ENCODE measurements around the gene EAPP.
"Not testable (repeated sequence)": the region's sequence is repeated elsewhere in the genome, so short reads cannot be mapped to it uniquely, and the experiment has no call there.

The EAPP gene

DNA sequence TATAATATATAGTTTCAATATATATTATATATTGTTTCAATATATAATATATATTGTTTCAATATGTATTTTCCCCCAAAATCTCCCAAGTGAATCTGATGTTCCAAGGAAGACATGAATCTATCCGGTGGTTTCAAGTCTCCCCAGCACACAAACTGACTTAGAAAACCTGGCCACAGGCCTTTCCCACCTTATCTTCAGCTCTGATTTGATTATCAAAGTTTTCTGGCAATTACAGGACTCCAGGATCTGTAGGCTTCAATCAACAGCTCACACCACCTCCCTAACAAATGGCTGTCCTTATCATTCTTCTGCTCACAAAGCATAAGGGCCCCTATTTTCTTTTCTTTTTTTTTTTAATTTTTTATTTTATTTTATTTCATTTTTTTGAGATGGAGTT is 54.8 kb downstream of the EAPP start:
- no peak overlapping the region for H3K4me3 ChIP-seq (ENCODE audit: insufficient read depth, low read depth, low read length)
- H3K4me1 ChIP-seq (ENCODE audit: control insufficient read depth, insufficient read depth, low read length): no peaks in the 10 kb centered on the region
- H3K27me3 ChIP-seq (ENCODE audit: control insufficient read depth, insufficient read depth, low read length, poor library complexity, severe bottlenecking): no peaks in the 10 kb centered on the region
- H3K36me3 ChIP-seq (ENCODE audit: control insufficient read depth, insufficient read depth, low read length): no peaks in the 10 kb centered on the region
- no peak overlapping the region for H3K27ac ChIP-seq (ENCODE audit: insufficient read depth, low read depth, low read length, poor library complexity, severe bottlenecking)
- no peaks in the 10 kb centered on the region for H3K9me3 ChIP-seq (ENCODE audit: control insufficient read depth, low read length)
- 92 to 93% methylated on average over 1 of the region's 1 CpG for WGBS, 2 experiments

DNA sequence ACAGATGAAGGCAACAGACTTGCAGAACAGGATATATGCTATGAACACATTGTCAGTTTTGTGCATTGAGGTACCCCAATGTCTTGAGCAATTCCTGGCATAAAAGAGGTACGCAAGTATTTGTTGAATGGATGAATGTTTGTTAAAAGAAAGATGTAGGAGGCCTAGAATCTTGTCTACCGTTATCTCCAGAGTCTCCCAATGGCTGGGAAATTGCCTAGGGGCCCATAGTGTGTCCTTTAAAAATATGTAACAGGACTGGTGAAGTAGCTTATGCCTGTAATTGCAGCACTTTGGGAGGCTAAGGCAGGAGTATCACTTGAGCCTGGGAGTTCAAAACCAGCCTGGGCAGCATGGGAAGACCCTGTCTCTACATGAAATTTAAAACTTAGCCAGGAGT is 57.0 kb downstream of the EAPP start:
- WGBS, 2 experiments: 93 to 97% methylated on average over 2 of the region's 2 CpGs

DNA sequence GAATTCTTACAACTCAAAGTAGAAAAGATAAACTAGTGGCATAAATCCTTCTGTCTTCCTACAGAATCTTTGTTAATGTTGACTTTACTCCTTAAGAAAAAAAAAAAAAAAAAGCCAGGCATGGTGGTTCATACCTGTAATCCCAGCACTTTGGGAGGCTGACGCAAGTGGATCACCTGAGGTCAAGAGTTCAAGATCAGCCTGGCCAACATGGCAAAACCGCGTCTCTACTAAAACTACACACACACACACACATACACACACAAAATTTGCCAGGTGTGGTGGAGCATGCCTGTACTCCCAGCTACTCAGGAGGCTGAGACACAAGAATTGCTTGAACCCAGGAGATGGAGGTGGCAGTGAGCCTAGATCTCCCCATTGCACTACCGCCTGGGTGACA is 59.8 kb downstream of the EAPP start:
- Histone ChIP-seq H3K36me3 (ENCODE audit: control insufficient read depth, insufficient read depth, low read length) (no peaks in the 10 kb centered on the region), H3K9me3 (ENCODE audit: control insufficient read depth, low read length) (no peaks in the 10 kb centered on the region), H3K27ac (ENCODE audit: insufficient read depth, low read depth, low read length, poor library complexity, severe bottlenecking) (no peak overlapping the region), H3K4me3 (ENCODE audit: insufficient read depth, low read depth, low read length) (no peak overlapping the region), H3K27me3 (ENCODE audit: control insufficient read depth, insufficient read depth, low read length, poor library complexity, severe bottlenecking) (no peaks in the 10 kb centered on the region), H3K4me1 (ENCODE audit: control insufficient read depth, insufficient read depth, low read length) (no peaks in the 10 kb centered on the region)
- 92% methylated on average over 4 of the region's 4 CpGs for WGBS, 2 experiments

More for the DNA sequence above, 57.0 kb downstream of the EAPP start:
- Histone ChIP-seq H3K4me3 (ENCODE audit: insufficient read depth, low read depth, low read length) (no peak overlapping the region), H3K27me3 (ENCODE audit: control insufficient read depth, insufficient read depth, low read length, poor library complexity, severe bottlenecking) (no peaks in the 10 kb centered on the region), H3K36me3 (ENCODE audit: control insufficient read depth, insufficient read depth, low read length) (no peaks in the 10 kb centered on the region), H3K9me3 (ENCODE audit: control insufficient read depth, low read length) (no peaks in the 10 kb centered on the region), H3K27ac (ENCODE audit: insufficient read depth, low read depth, low read length, poor library complexity, severe bottlenecking) (no peak overlapping the region), H3K4me1 (ENCODE audit: control insufficient read depth, insufficient read depth, low read length) (no peaks in the 10 kb centered on the region)

DNA sequence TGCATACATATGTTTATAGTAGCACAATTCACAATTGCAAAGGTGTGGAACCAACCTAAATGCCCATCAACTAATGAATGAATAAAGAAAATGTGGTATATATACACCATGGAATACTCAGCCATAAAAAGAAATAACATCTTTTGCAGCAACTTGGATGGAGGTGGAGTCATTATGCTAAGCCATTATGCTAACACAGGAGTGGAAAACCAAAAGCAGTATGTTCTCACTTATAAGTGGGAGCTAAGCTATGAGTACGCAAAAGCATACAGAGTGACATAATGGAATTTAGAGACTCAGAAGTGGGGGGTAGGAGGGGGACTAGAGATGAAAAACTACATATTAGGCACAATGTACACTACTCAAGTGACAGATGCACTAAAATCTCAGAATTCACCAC is 61.2 kb downstream of the EAPP start:
- Histone ChIP-seq H3K27me3 (ENCODE audit: control insufficient read depth, insufficient read depth, low read length, poor library complexity, severe bottlenecking) (no peaks in the 10 kb centered on the region), H3K9me3 (ENCODE audit: control insufficient read depth, low read length) (no peaks in the 10 kb centered on the region), H3K36me3 (ENCODE audit: control insufficient read depth, insufficient read depth, low read length) (no peaks in the 10 kb centered on the region), H3K4me3 (ENCODE audit: insufficient read depth, low read depth, low read length) (no peak overlapping the region), H3K27ac (ENCODE audit: insufficient read depth, low read depth, low read length, poor library complexity, severe bottlenecking) (no peak overlapping the region), H3K4me1 (ENCODE audit: control insufficient read depth, insufficient read depth, low read length) (no peaks in the 10 kb centered on the region)
- WGBS, 2 experiments: 93 to 100% methylated on average over 1 of the region's 1 CpG

DNA sequence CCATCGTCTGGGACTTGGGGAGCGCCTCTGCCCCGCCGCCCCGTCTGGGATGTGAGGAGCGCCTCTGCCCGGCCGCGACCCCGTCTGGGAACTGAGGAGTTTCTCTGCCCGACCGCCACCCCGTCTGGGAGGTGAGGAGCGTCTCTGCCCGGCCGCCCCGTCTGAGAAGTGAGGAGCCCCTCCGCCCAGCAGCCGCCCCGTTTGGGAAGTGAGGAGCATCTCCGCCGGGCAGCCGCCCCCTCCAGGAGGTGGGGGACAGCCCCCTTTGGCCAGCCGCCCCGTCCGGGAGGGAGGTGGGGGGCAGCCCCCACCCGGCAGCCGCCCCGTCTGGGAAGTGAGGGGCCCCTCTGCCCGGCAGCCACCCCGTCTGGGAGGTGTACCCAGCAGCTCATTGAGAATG is 63.5 kb downstream of the EAPP start:
- 89 to 92% methylated on average over 30 to 31 of the region's 31 CpGs for WGBS, 2 experiments

DNA sequence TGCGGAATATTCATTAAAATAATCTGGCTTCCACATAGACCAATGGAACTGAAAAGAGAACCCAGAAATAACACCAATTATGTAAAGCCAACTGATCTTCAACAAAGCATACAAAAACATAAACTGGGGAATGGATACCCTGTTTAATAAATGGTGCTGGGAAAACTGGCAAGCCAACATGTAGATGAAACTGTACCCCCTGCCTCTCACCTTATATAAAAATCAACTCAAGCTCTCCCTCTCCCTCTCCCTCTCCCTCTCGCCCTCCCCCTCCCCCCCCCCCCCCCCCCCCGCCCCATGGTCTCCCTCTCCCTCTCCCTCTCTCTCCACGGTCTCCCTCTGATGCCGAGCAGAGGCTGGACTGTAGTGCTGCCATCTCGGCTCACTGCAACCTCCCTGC is 64.3 kb downstream of the EAPP start:
- Histone ChIP-seq H3K4me3 (ENCODE audit: insufficient read depth, low read depth, low read length) (no peak overlapping the region), H3K36me3 (ENCODE audit: control insufficient read depth, insufficient read depth, low read length) (no peaks in the 10 kb centered on the region), H3K9me3 (ENCODE audit: control insufficient read depth, low read length) (no peaks in the 10 kb centered on the region), H3K27me3 (ENCODE audit: control insufficient read depth, insufficient read depth, low read length, poor library complexity, severe bottlenecking) (no peaks in the 10 kb centered on the region), H3K4me1 (ENCODE audit: control insufficient read depth, insufficient read depth, low read length) (no peaks in the 10 kb centered on the region), H3K27ac (ENCODE audit: insufficient read depth, low read depth, low read length, poor library complexity, severe bottlenecking) (no peak overlapping the region)
- 93 to 95% methylated on average over 4 of the region's 6 CpGs for WGBS, 2 experiments

More for the DNA sequence above, 63.5 kb downstream of the EAPP start:
- H3K27ac ChIP-seq (ENCODE audit: insufficient read depth, low read depth, low read length, poor library complexity, severe bottlenecking); H3K9me3 ChIP-seq (ENCODE audit: control insufficient read depth, low read length); H3K27me3 ChIP-seq (ENCODE audit: control insufficient read depth, insufficient read depth, low read length, poor library complexity, severe bottlenecking); H3K4me3 ChIP-seq (ENCODE audit: insufficient read depth, low read depth, low read length); H3K4me1 ChIP-seq (ENCODE audit: control insufficient read depth, insufficient read depth, low read length); H3K36me3 ChIP-seq (ENCODE audit: control insufficient read depth, insufficient read depth, low read length): not testable (repeated sequence)

DNA sequence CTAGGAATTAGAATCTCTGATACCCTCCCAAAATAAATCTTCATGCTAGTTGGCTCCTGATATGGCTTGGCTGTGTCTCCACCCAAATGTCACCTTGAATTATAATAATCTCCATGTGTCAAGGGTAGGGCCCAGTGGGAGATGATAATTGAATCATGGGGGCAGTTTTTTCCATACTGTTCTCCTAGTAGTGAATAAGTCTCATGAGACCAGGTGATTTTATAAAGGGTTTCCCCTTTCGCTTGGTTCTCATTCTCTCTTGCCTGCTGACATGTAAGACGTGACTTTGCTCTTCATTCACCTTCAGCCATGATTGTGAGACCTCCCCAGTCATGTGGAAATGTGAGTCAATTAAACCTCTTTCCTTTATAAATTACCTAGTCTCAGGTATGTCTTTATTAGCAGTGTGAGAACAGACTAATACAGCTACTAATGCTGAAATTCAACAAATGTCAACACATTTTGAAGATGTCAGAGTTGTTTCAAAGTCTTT is 65.3 kb downstream of the EAPP start:
- H3K4me1 ChIP-seq (ENCODE audit: control insufficient read depth, insufficient read depth, low read length): no peaks in the 10 kb centered on the region
- H3K9me3 ChIP-seq (ENCODE audit: control insufficient read depth, low read length): no peaks in the 10 kb centered on the region
- no peak overlapping the region for H3K27ac ChIP-seq (ENCODE audit: insufficient read depth, low read depth, low read length, poor library complexity, severe bottlenecking)
- 92 to 93% methylated on average over 2 of the region's 2 CpGs for WGBS, 2 experiments
- H3K4me3 ChIP-seq (ENCODE audit: insufficient read depth, low read depth, low read length): no peak overlapping the region
- no peaks in the 10 kb centered on the region for H3K36me3 ChIP-seq (ENCODE audit: control insufficient read depth, insufficient read depth, low read length)
- no peaks in the 10 kb centered on the region for H3K27me3 ChIP-seq (ENCODE audit: control insufficient read depth, insufficient read depth, low read length, poor library complexity, severe bottlenecking)

DNA sequence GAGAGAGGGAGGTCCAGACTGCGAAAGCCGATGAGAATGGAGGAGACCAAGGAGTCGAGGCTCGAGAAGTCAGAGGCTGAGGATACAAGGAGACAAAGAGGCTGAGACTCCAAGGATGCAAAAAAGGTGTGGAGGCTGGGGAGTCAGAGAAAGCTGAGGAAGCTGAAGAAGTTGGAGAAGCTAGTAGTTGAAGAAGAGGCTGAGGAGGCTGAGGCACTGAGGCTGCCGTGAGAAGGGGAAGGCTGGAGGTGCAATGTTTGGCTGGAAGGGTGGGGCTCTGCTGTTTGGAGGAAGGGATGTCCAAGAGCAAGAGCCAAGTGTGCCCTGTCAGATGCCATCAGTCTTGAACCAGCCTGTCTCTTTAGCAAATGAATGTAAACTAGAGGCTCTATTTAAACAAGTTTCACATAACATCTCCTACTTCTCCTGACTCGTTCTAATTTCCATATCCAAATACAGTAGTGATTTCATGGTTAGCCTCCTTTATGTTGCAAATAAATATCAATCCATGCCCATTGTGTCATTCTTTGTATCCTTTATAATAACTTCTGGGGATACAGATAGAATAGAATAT is 66.7 kb downstream of the EAPP start:
- Histone ChIP-seq H3K4me3 (ENCODE audit: insufficient read depth, low read depth, low read length) (no peak overlapping the region), H3K4me1 (ENCODE audit: control insufficient read depth, insufficient read depth, low read length) (no peaks in the 10 kb centered on the region), H3K36me3 (ENCODE audit: control insufficient read depth, insufficient read depth, low read length) (no peaks in the 10 kb centered on the region), H3K9me3 (ENCODE audit: control insufficient read depth, low read length) (no peaks in the 10 kb centered on the region), H3K27ac (ENCODE audit: insufficient read depth, low read depth, low read length, poor library complexity, severe bottlenecking) (no peak overlapping the region), H3K27me3 (ENCODE audit: control insufficient read depth, insufficient read depth, low read length, poor library complexity, severe bottlenecking) (no peaks in the 10 kb centered on the region)
- WGBS, 2 experiments: 87 to 88% methylated on average over 6 of the region's 6 CpGs

DNA sequence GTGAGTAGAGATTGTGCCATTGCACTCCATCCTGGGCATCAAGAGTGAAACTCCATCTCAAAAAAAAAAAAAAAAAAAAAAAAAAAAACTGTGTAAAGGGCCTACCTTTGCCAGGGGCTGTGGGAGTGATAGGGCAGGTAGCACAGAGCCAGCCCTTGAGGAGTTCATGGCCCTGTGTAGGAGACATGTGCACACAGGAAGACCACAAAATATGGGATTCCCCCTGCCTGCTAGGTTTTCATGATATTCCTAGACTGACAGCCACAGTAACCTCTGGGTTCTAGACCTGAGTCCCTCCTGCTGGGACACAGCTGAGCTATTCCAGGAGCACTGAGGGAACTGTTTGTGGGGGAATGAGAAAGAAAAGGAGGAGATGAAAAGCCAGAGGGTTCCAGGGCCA is 69.2 kb downstream of the EAPP start:
- Histone ChIP-seq H3K36me3 (ENCODE audit: control insufficient read depth, insufficient read depth, low read length) (no peaks in the 10 kb centered on the region), H3K27me3 (ENCODE audit: control insufficient read depth, insufficient read depth, low read length, poor library complexity, severe bottlenecking) (no peaks in the 10 kb centered on the region), H3K27ac (ENCODE audit: insufficient read depth, low read depth, low read length, poor library complexity, severe bottlenecking) (no peak overlapping the region), H3K4me3 (ENCODE audit: insufficient read depth, low read depth, low read length) (no peak overlapping the region), H3K4me1 (ENCODE audit: control insufficient read depth, insufficient read depth, low read length) (no peaks in the 10 kb centered on the region), H3K9me3 (ENCODE audit: control insufficient read depth, low read length) (no peaks in the 10 kb centered on the region)

DNA sequence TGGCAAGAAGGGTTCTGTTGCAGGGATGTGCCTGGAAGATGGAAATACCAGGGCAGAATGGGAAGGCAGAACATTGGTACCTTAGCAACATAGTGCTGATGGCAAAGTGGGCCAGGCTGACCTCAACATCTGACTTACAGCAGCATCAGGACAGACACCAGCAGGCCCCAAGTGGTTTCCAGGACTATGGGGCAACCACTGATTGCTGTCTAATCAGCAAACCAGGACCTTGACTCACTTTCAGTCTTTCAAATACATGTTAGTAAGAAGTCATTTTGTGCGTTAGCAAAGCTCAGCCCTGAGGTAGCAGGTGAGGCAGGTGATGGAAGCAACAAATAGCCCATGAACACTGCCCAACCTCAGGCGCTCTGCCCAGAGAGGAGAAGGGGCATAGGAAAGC is 72.8 kb downstream of the EAPP start:
- H3K4me1 ChIP-seq (ENCODE audit: control insufficient read depth, insufficient read depth, low read length): no peaks in the 10 kb centered on the region
- no peaks in the 10 kb centered on the region for H3K36me3 ChIP-seq (ENCODE audit: control insufficient read depth, insufficient read depth, low read length)
- no peak overlapping the region for H3K4me3 ChIP-seq (ENCODE audit: insufficient read depth, low read depth, low read length)
- 96 to 98% methylated on average over 2 of the region's 2 CpGs for WGBS, 2 experiments
- no peaks in the 10 kb centered on the region for H3K9me3 ChIP-seq (ENCODE audit: control insufficient read depth, low read length)
- no peak overlapping the region for H3K27ac ChIP-seq (ENCODE audit: insufficient read depth, low read depth, low read length, poor library complexity, severe bottlenecking)
- H3K27me3 ChIP-seq (ENCODE audit: control insufficient read depth, insufficient read depth, low read length, poor library complexity, severe bottlenecking): no peaks in the 10 kb centered on the region
